ENCODE results near the gene TMC1. TPM values are rescaled to one million over a fixed set of nuclear protein-coding genes. Genes with fewer than 3 reads are reported as not detected.
A peak's percentile ranks its signal among the peaks of the same experiment; 100 is the strongest.

TMC1 gene
- polyA plus RNA-seq, 3 donors = 0.16 to 0.55 (median 0.40) TPM

GRCh38 chr9:72703574-72703973 lies 182.2 kb downstream of the TMC1 start:
- Mint-ChIP-seq H3K36me3 (no peaks in the 10 kb centered on the region), H3K4me3 (no peak overlapping the region), H3K4me1 (no peaks in the 10 kb centered on the region), H3K9me3 (peaks cover 0 to 2% (median 0%) of the 10 kb centered on the region in 7 donors), H3K27ac (peak overlapping the region in 1 of 7 donors; percentile 60), H3K27me3 (ENCODE audit: low read depth in 3 of 3) (peaks cover 3 to 20% (median 13%) of the 10 kb centered on the region in 3 donors)
- TF ChIP-seq CTCF (IDR thresholded peaks at IDR 0.05) = no peak
- Histone ChIP-seq H3K4me3 (replicated peaks in 1 of 3; ENCODE audit: low read depth in 2 of 3, low read length in 3 of 3) (no peak overlapping the region), H3K4me2 (replicated peaks; ENCODE audit: extremely low read depth, low read length, poor library complexity, severe bottlenecking) (no peak overlapping the region), H3K9ac (ENCODE audit: insufficient read depth, low read length, poor library complexity, severe bottlenecking) (no peak overlapping the region), H3K27me3 (ENCODE audit: control insufficient read depth in 2 of 2, insufficient read depth in 2 of 2, low read length in 2 of 2) (peaks cover 1 to 6% of the 10 kb centered on the region in 2 donors), H2AFZ (ENCODE audit: insufficient read depth, low read depth, low read length, poor library complexity, severe bottlenecking) (no peak overlapping the region), H3K79me2 (ENCODE audit: insufficient read depth, low read length) (no peaks in the 10 kb centered on the region), H4K20me1 (ENCODE audit: insufficient read depth, low read length) (no peaks in the 10 kb centered on the region), H3K36me3 (replicated peaks in 1 of 2; ENCODE audit: control insufficient read depth in 1 of 2, insufficient read depth in 2 of 2, low read length in 2 of 2) (no peaks in the 10 kb centered on the region), H3K4me1 (ENCODE audit: control insufficient read depth in 1 of 2, insufficient read depth in 2 of 2, low read length in 2 of 2) (no peaks in the 10 kb centered on the region), H3K9me3 (replicated peaks in 1 of 2; ENCODE audit: control insufficient read depth in 1 of 2, insufficient read depth in 1 of 2, low read length in 2 of 2) (no peaks in the 10 kb centered on the region), H3K27ac (ENCODE audit: low read depth in 1 of 2, low read length in 2 of 2) (no peak overlapping the region)
- no peak for DNase-seq
- intact Hi-C loops (cut with micrococcal nuclease) = no loop called here
- 89% methylated on average over 3 of the region's 4 CpGs for WGBS (ENCODE audit: insufficient coverage)

GRCh38 chr9:72704688-72705375 lies 183.4 kb downstream of the TMC1 start:
- intact Hi-C loops (cut with micrococcal nuclease) = no loop called here
- no peaks in the 10 kb centered on the region for H3K79me2 ChIP-seq (ENCODE audit: insufficient read depth, low read length)
- Mint-ChIP-seq H3K36me3 (no peaks in the 10 kb centered on the region), H3K27me3 (ENCODE audit: low read depth in 3 of 3) (peaks cover 13 to 23% (median 14%) of the 10 kb centered on the region in 3 donors), H3K4me1 (no peaks in the 10 kb centered on the region), H3K27ac (no peak overlapping the region), H3K4me3 (no peak overlapping the region), H3K9me3 (peaks cover 0 to 2% (median 0%) of the 10 kb centered on the region in 7 donors)
- no peak for TF ChIP-seq CTCF (IDR thresholded peaks at IDR 0.05)
- no CpG with 5 or more reads among the region's 1 CpG for WGBS (ENCODE audit: insufficient coverage)
- H3K27me3 ChIP-seq (ENCODE audit: control insufficient read depth in 2 of 2, insufficient read depth in 2 of 2, low read length in 2 of 2) = peaks cover 0 to 6% of the 10 kb centered on the region in 2 donors
- H3K36me3 ChIP-seq (replicated peaks in 1 of 2; ENCODE audit: control insufficient read depth in 1 of 2, insufficient read depth in 2 of 2, low read length in 2 of 2) = no peaks in the 10 kb centered on the region
- DNase-seq = no peak
- H2AFZ ChIP-seq (ENCODE audit: insufficient read depth, low read depth, low read length, poor library complexity, severe bottlenecking) = no peak overlapping the region
- H3K27ac ChIP-seq (ENCODE audit: low read depth in 1 of 2, low read length in 2 of 2) = no peak overlapping the region
- H3K9ac ChIP-seq (ENCODE audit: insufficient read depth, low read length, poor library complexity, severe bottlenecking) = no peak overlapping the region
- no peaks in the 10 kb centered on the region for H4K20me1 ChIP-seq (ENCODE audit: insufficient read depth, low read length)
- H3K4me3 ChIP-seq (replicated peaks in 1 of 3; ENCODE audit: low read depth in 2 of 3, low read length in 3 of 3) = no peak overlapping the region
- no peaks in the 10 kb centered on the region for H3K9me3 ChIP-seq (replicated peaks in 1 of 2; ENCODE audit: control insufficient read depth in 1 of 2, insufficient read depth in 1 of 2, low read length in 2 of 2)
- H3K4me2 ChIP-seq (replicated peaks; ENCODE audit: extremely low read depth, low read length, poor library complexity, severe bottlenecking) = no peak overlapping the region
- no peaks in the 10 kb centered on the region for H3K4me1 ChIP-seq (ENCODE audit: control insufficient read depth in 1 of 2, insufficient read depth in 2 of 2, low read length in 2 of 2)
